ENCODE results near the gene ST6GALNAC5. TPM values are rescaled to one million over a fixed set of nuclear protein-coding genes. Genes with fewer than 3 reads are reported as not detected.

Gene ST6GALNAC5
- total RNA-seq, 4 donors from 2014 or later, result not detected

- no peak for TF ChIP-seq CTCF (IDR thresholded peaks at IDR 0.05; ENCODE audit: low read depth)
Observed at GRCh38 chr1:77038000-77038399, 170.7 kb downstream of the ST6GALNAC5 start.

DNA sequence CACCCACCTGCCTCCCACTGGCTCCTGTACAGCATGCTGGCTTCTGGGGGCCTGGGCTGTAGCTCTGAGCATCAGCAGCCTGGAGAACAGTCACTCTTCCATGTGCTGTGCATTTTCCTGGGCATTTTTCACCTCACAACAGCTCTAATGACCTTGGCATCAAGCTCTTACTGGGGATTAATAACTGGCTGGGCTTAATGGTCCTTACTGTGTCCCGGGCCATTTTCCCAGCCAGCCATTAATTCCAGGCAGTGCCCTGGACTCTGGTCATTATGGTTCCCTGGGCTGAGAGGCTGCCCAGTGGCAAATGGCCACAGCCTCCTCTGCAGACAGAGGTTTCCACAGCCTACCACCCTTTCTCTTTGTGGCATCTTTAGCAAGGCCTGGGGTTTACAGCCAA is 171.8 kb downstream of the ST6GALNAC5 start:
- no peak for TF ChIP-seq CTCF (IDR thresholded peaks at IDR 0.05; ENCODE audit: low read depth)

DNA sequence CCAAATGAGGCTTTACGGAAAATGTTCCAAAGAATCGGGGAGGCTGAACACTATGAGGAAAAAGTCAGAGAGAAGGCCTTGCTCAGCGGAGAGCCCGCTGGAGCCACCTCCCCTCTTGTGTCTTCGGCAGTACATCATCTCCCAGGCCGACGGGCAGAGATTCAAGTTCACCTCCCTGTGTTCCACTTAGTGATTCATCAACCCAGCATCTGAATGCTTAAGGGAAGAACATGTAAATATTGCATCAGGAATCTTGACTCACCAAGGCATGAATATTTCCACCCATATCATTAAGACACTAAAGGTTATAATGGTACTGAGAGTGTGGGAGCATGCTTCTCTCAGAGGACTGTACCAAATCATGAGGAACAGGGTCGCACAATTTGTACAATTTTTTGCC is 172.5 kb downstream of the ST6GALNAC5 start:
- no peak for TF ChIP-seq CTCF (IDR thresholded peaks at IDR 0.05; ENCODE audit: low read depth)

DNA sequence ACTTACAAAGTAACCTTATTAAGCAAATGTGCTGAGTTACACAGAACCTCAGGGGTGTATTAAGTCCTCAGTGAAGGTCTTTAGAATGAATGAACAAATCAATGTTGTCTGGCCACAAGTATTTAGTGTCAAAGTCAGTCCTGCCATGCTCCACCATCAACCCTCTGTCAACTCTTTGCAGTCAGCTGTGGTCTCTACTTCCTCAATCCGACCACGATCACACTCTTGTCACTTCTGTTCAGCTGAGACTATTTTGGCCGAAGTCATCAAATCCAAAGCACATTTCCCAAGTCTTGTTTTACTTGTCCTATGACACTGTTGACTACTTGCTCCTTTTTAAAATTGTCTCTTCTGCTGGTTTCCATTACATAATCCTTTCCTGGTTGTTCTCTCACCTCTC is 173.5 kb downstream of the ST6GALNAC5 start:
- no peak for TF ChIP-seq CTCF (IDR thresholded peaks at IDR 0.05; ENCODE audit: low read depth)

DNA sequence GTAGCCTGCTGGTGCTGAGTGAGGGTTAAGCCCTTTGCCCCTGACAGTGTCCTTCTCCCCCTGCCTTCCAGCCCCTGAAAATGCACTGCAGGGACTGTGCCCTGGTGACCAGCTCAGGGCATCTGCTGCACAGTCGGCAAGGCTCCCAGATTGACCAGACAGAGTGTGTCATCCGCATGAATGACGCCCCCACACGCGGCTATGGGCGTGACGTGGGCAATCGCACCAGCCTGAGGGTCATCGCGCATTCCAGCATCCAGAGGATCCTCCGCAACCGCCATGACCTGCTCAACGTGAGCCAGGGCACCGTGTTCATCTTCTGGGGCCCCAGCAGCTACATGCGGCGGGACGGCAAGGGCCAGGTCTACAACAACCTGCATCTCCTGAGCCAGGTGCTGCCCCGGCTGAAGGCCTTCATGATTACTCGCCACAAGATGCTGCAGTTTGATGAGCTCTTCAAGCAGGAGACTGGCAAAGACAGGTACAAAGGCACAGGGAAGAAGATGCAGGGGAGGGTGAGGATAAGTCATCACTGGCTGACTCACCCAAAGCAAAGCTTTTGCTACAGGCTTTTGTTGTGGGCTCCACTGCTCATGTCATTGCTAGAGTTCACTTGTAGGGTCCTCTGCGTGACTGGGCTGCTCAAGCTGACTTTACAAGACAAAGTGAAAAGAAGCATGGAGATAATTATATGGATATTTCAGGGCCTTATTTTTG is 177.0 kb downstream of the ST6GALNAC5 start:
- TF ChIP-seq CTCF (IDR thresholded peaks at IDR 0.05; ENCODE audit: low read depth), result no peak

DNA sequence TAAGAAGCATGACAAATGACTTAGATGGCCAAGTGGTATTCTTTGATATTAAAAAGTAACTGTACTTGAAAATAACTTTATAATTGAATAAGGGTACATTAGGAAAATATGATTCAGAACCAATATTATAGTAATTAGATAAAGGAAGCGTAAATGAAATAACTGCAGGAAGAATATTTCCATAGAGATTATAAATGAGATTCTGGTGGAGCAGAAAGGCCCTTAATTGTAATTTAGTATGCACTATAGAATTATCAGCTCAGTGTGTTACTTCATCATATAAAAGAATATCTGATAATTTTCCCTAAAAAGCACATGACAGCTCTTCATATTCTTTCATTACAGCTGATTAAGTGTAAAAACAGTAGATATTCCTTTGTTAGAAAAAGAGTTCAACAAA is 180.3 kb downstream of the ST6GALNAC5 start:
- TF ChIP-seq CTCF (IDR thresholded peaks at IDR 0.05; ENCODE audit: low read depth), result no peak

DNA sequence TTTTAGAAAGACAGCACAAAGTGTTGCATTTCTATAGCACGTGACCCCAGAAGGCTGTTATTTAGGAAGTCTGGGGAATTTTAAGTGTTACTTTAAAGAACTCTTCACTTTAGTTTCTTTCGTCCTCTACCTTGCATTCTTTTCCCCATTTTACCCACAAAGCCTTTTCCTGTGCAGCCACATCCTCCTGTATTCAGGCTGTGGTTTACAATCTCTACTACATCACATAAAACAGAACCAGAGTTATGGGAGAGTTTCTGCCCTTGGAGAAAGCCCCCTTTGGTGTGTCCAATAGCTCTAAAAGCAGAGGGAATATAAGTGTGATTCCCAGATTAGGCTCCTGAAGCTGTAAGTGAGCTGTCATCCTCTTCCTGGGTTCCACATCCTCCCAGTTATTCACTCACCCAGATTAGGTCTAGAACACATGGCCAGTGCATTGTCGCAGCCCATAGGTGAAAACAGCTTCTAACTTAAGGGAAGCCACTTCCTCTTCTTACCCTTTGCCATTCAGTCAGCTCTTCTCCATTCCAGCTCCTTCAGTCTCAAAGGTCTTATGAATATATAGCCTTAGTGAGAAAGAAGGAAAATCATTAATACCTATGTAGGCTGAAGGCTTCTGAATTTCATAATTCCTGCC is 180.8 kb downstream of the ST6GALNAC5 start:
- TF ChIP-seq CTCF (IDR thresholded peaks at IDR 0.05; ENCODE audit: low read depth), result no peak
